H1 (cell line): ENCODE data around the gene NPSR1. TPM values are rescaled to one million over a fixed set of nuclear protein-coding genes. Genes with fewer than 3 reads are reported as not detected.

Source experiments
- CTCF ChIA-PET: fragments of 300-600 bp; sonication (Branson Sonifier 250); formaldehyde crosslinking; loops from one replicate; lab custom pipeline; 2021; ENCODE audit not compliant: partially characterized antibody; lab: Charles Lee
- POLR2A ChIA-PET: fragments of 300-600 bp; sonication (Branson Sonifier 250); formaldehyde crosslinking; loops from one replicate; lab custom pipeline; 2021; ENCODE audit warnings: inconsistent platforms; ENCODE audit not compliant: partially characterized antibody; lab: Charles Lee
- DNase-seq, 2 experiments: peaks; one replicate each; pipeline versions ENCODE4 v3.0.0 to v3.0.0-alpha.2; 2010 to 2022; ENCODE audit warnings: low spot score in 2 of 2, low read depth in 1 of 2, mixed read lengths in 1 of 2
- FAIRE-seq: peaks from 2 replicates; lab custom pipeline; 2011; peaks lifted over from hg19 to GRCh38; lab: Jason Lieb, UNC
- H2AFZ ChIP-seq: 2 replicates; pipeline ENCODE4 v1.8.1; 2012; ENCODE audit warnings: low read length, inconsistent platforms
- H2AK5ac ChIP-seq: 2 replicates; pipeline ENCODE4 v1.6.1; 2013; ENCODE audit warnings: low read depth, low read length
- H2BK120ac ChIP-seq: replicated peaks from 2 replicates; pipeline ENCODE3; 2013; ENCODE audit warnings: low read depth, low read length, inconsistent platforms
- H2BK12ac ChIP-seq: 2 replicates; pipeline ENCODE4 v1.6.1; 2013; ENCODE audit warnings: low read depth, low read length
- H2BK15ac ChIP-seq: 2 replicates; pipeline ENCODE4 v1.6.1; 2013; ENCODE audit warnings: low read length
- H2BK20ac ChIP-seq: 2 replicates; pipeline ENCODE4 v1.6.1; 2013; ENCODE audit warnings: low read length
- H2BK5ac ChIP-seq: 2 replicates; pipeline ENCODE4 v1.6.1; 2013; ENCODE audit warnings: low read depth, low read length
- H3K14ac ChIP-seq: 2 replicates; pipeline ENCODE4 v1.6.1; 2013; ENCODE audit warnings: inconsistent platforms; ENCODE audit not compliant: insufficient read length
- H3K18ac ChIP-seq: 2 replicates; pipeline ENCODE4 v1.6.1; 2013; ENCODE audit warnings: low read length; ENCODE audit errors: extremely low read depth
- H3K23ac ChIP-seq: 2 replicates; pipeline ENCODE4 v1.6.1; 2013; ENCODE audit warnings: inconsistent platforms; ENCODE audit not compliant: insufficient read length
- H3K23me2 ChIP-seq: 2 replicates; pipeline ENCODE4 v1.6.1; 2013; ENCODE audit warnings: low read depth, low read length
- H3K27ac ChIP-seq: 2 replicates; pipeline ENCODE4 v1.6.1; 2011; ENCODE audit warnings: low read depth, low read length, inconsistent platforms
- H3K27me3 ChIP-seq, 4 experiments: replicated peaks in 1 of 4; 1 replicate in 1 of 4; 2 replicates in 3 of 4; pipeline versions ENCODE4 v1.6.1 to v1.8.1; 2011 to 2013; ENCODE audit warnings: low read length in 3 of 4, mild to moderate bottlenecking in 3 of 4, inconsistent platforms in 2 of 4, mixed read lengths in 2 of 4, moderate library complexity in 1 of 4; ENCODE audit not compliant: control insufficient read depth in 3 of 4, insufficient read depth in 3 of 4; ENCODE audit errors: extremely low read depth in 1 of 4
- H3K36me3 ChIP-seq, 4 experiments: 2 replicates each; pipeline versions ENCODE4 v1.6.1 to v1.8.1; 2011 to 2013; ENCODE audit warnings: mild to moderate bottlenecking in 4 of 4, low read length in 3 of 4, moderate library complexity in 2 of 4, control low read depth in 1 of 4, inconsistent platforms in 1 of 4; ENCODE audit not compliant: insufficient read depth in 4 of 4, control insufficient read depth in 2 of 4
- H3K4ac ChIP-seq: replicated peaks from 2 replicates; pipeline ENCODE3; 2013; ENCODE audit warnings: low read length, low read depth, mixed read lengths, inconsistent platforms; ENCODE audit not compliant: insufficient read length
- H3K4me1 ChIP-seq, 4 experiments: replicated peaks in 1 of 4; 1 replicate in 1 of 4; 2 replicates in 3 of 4; pipeline versions ENCODE4 v1.6.1 to v1.8.1; 2011 to 2013; ENCODE audit warnings: low read length in 3 of 4, inconsistent platforms in 2 of 4, mixed read lengths in 1 of 4; ENCODE audit not compliant: insufficient read depth in 4 of 4, control insufficient read depth in 3 of 4
- H3K4me2 ChIP-seq, 2 experiments: 2 replicates each; pipeline versions ENCODE4 v1.6.1 to v1.8.1; 2011 to 2013; ENCODE audit warnings: low read depth in 2 of 2, low read length in 2 of 2, control low read depth in 1 of 2, inconsistent platforms in 1 of 2, mild to moderate bottlenecking in 1 of 2; ENCODE audit not compliant: insufficient read depth in 1 of 2
- H3K4me3 ChIP-seq, 4 experiments: fragments of 200-600, 300-600 bp in 1 of 4; sonication (generic), shearing (Covaris generic), sonication (Bioruptor Twin) in 1 of 4; 2 replicates each; pipeline versions ENCODE4 v1.5.1 to v1.8.1; 2011 to 2016; ENCODE audit warnings: low read length in 4 of 4, low read depth in 3 of 4, control low read depth in 2 of 4, inconsistent platforms in 2 of 4, mild to moderate bottlenecking in 2 of 4, mixed read lengths in 1 of 4, moderate library complexity in 1 of 4; ENCODE audit not compliant: insufficient read depth in 2 of 4; ENCODE audit errors: extremely low read depth in 1 of 4
- H3K56ac ChIP-seq: replicated peaks from 2 replicates; pipeline ENCODE3; 2013; ENCODE audit warnings: low read depth, mild to moderate bottlenecking, mixed read lengths, low read length, inconsistent platforms; ENCODE audit not compliant: insufficient read length
- H3K79me1 ChIP-seq: 2 replicates; pipeline ENCODE4 v1.6.1; 2013; ENCODE audit warnings: low read depth, low read length, control low read depth
- H3K79me2 ChIP-seq, 2 experiments: 2 replicates each; pipeline versions ENCODE4 v1.6.1 to v1.8.1; 2012 to 2013; ENCODE audit warnings: low read length in 2 of 2, mild to moderate bottlenecking in 2 of 2, inconsistent platforms in 1 of 2; ENCODE audit not compliant: insufficient read depth in 2 of 2, control insufficient read depth in 1 of 2
- H3K9ac ChIP-seq, 4 experiments: replicated peaks in 1 of 4; 1 replicate in 1 of 4; 2 replicates in 3 of 4; pipeline versions ENCODE4 v1.6.1 to v1.8.1; 2011 to 2013; ENCODE audit warnings: low read depth in 3 of 4, low read length in 3 of 4, control low read depth in 2 of 4, mild to moderate bottlenecking in 2 of 4, moderate library complexity in 2 of 4, inconsistent platforms in 1 of 4; ENCODE audit errors: extremely low read depth in 1 of 4
- H3K9me3 ChIP-seq, 2 experiments: 2 replicates each; pipeline versions ENCODE4 v1.6.1 to v1.8.1; 2012 to 2013; ENCODE audit warnings: mild to moderate bottlenecking in 2 of 2, moderate library complexity in 2 of 2, control low read depth in 1 of 2, inconsistent platforms in 1 of 2, low read depth in 1 of 2, low read length in 1 of 2, mixed read lengths in 1 of 2; ENCODE audit not compliant: insufficient read depth in 2 of 2
- H4K20me1 ChIP-seq, 2 experiments: replicated peaks in 1 of 2; 2 replicates each; pipeline versions ENCODE3 to v1.8.1; 2011 to 2013; ENCODE audit warnings: inconsistent platforms in 2 of 2, low read length in 2 of 2, mild to moderate bottlenecking in 1 of 2; ENCODE audit not compliant: insufficient read depth in 2 of 2, control insufficient read depth in 1 of 2
- H4K5ac ChIP-seq: 2 replicates; pipeline ENCODE4 v1.6.1; 2013; ENCODE audit warnings: low read length, low read depth, mixed read lengths, inconsistent platforms; ENCODE audit not compliant: insufficient read length
- H4K8ac ChIP-seq: 2 replicates; pipeline ENCODE4 v1.8.0; 2013; ENCODE audit warnings: mild to moderate bottlenecking, moderate library complexity, low read length, inconsistent platforms; ENCODE audit not compliant: insufficient read depth; ENCODE audit errors: extremely low read depth
- H4K91ac ChIP-seq: replicated peaks from 2 replicates; pipeline ENCODE3; 2013; ENCODE audit warnings: low read length, mixed read lengths, inconsistent platforms; ENCODE audit not compliant: insufficient read length
- EP300 ChIP-seq, 2 experiments: IDR thresholded peaks; 1 replicate in 1 of 2; 2 replicates in 1 of 2; pipeline ENCODE4 v1.6.1; 2011 to 2012; ENCODE audit warnings: low read depth in 2 of 2, low read length in 2 of 2, mild to moderate bottlenecking in 2 of 2, borderline replicate concordance in 1 of 2, inconsistent platforms in 1 of 2, moderate library complexity in 1 of 2
- KDM1A ChIP-seq: fragments of 200-600, 300-600 bp; sonication (generic); IDR thresholded peaks from 2 replicates; pipeline ENCODE4 v1.7.1; 2016; ENCODE audit warnings: mild to moderate bottlenecking, low read length, borderline replicate concordance
- POLR2A ChIP-seq, 2 experiments: IDR thresholded peaks; 1 replicate in 1 of 2; 2 replicates in 1 of 2; pipeline ENCODE4 v1.6.1; 2011; ENCODE audit warnings: low read depth in 2 of 2, low read length in 2 of 2, mild to moderate bottlenecking in 2 of 2; ENCODE audit errors: control extremely low read depth in 1 of 2
- SUZ12 ChIP-seq: fragments of 200-600 bp; sonication (generic); IDR thresholded peaks from 2 replicates; pipeline ENCODE4 v1.6.1; 2012; ENCODE audit warnings: mild to moderate bottlenecking, inconsistent platforms, low read length, moderate library complexity, mixed read lengths
- TAF1 ChIP-seq: IDR thresholded peaks from 2 replicates; pipeline ENCODE4 v1.6.1; 2011; ENCODE audit warnings: mild to moderate bottlenecking, low read depth, low read length
- YY1 ChIP-seq: IDR thresholded peaks from 2 replicates; pipeline ENCODE4 v1.6.1; 2011; ENCODE audit warnings: low read depth, mild to moderate bottlenecking, low read length
- WGBS, 2 experiments: shearing (Covaris generic) in 1 of 2; methylation state at CpG; one replicate each; pipeline versions ENCODE4 v1.1.6 to v1.1.7; 2013 to 2015; ENCODE audit warnings: low lambda C conversion rate in 2 of 2, mixed read lengths in 2 of 2, inconsistent platforms in 1 of 2, low coverage in 1 of 2, missing lambda C conversion rate in 1 of 2; ENCODE audit not compliant: insufficient replicate concordance in 2 of 2, insufficient coverage in 1 of 2, insufficient read length in 1 of 2; ENCODE audit errors: extremely low coverage in 1 of 2, missing lambda C conversion rate in 1 of 2; 5-methylcytosine and 5-hydroxymethylcytosine counted together
- polyA plus RNA-seq, 7 experiments: library from polyadenylated mRNA; depleted of rRNA in 3 of 7; stranded (reverse) in 5 of 7; unstranded in 2 of 7; fragments of >200 nt in 5 of 7; fragments of 200-250 nt in 2 of 7; gene quantifications; 1 replicate in 5 of 7; 2 replicates in 1 of 7; 4 replicates in 1 of 7; pipeline versions ENCODE4 v1.2.1 to v1.2.3, GENCODE V29; 2011 to 2013; ENCODE audit warnings: missing spikeins in 2 of 7, mixed read lengths in 2 of 7
- total RNA-seq: library from RNA; stranded (reverse); fragmentation: NEBNext Ultra II Directional; extraction: Animal tissue kit (Norgen Biotek cat#: 25700); gene quantifications from 2 replicates; pipeline ENCODE4 v1.2.1, GENCODE V29; 2021
- TF ChIP-seq, protein P1 (sequence below): IDR thresholded peaks from 2 replicates; pipeline ENCODE4 v1.6.1; 2011; ENCODE audit warnings: low read length, improper control_type of control experiment
- TF ChIP-seq, protein P2 (sequence below): IDR thresholded peaks from 2 replicates; pipeline ENCODE4 v1.6.1; 2012; ENCODE audit warnings: low read length, inconsistent platforms

Gene NPSR1
- total and polyA plus RNA-seq, 2 of the 8 experiments (the other 6 are each of a cell fraction or from before 2014, with no cell fraction given): not detected

DNA sequence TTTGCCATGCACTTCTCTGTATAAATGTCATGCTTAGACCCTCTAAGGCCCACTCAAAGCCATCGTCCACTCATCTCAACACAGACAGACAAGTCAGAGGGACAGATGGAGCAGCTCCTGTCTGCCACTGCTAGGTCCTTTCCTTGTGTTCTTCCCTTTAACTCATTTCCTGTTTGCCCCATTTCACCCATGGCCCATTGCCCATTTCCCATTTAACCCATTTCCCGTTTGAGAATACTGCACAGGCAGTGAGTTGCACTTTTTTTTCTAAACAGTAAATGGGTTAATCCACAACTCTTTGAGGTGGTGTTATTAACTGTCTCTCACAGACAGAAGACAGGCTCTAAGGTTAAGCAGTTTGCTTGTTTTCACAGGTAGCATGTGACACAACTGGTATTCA, 179.3 kb downstream of the NPSR1 start:
- ChIA-PET CTCF (interaction anchor here (0.6 to 6.3 kb wide), 2 partner anchors 14 to 389 kb away, joined by 3 to 52 read pairs; no protein-coding TSS in a partner anchor), POLR2A (no interaction called here)
- Histone ChIP-seq H3K23me2 (no peaks in the 10 kb centered on the region), H4K91ac (no peak overlapping the region), H2BK120ac (no peak overlapping the region), H2BK15ac (no peak overlapping the region), H2BK12ac (no peak overlapping the region), H3K4me2 (no peak overlapping the region), H3K9me3 (no peaks in the 10 kb centered on the region), H4K20me1 (no peaks in the 10 kb centered on the region), H3K4me1 (peaks cover 0 to 2% (median 0%) of the 10 kb centered on the region in 4 experiments; a peak in 1 of 7 replicates), H3K27me3 (no peaks in the 10 kb centered on the region), H3K36me3 (no peaks in the 10 kb centered on the region), H3K79me1 (no peaks in the 10 kb centered on the region), H2BK20ac (no peak overlapping the region), H3K27ac (no peak overlapping the region), H3K9ac (no peak overlapping the region), H3K18ac (no peak overlapping the region), H2AFZ (no peak overlapping the region), H3K14ac (no peak overlapping the region), H4K8ac (no peak overlapping the region), H2AK5ac (no peak overlapping the region), H2BK5ac (no peak overlapping the region), H3K23ac (no peak overlapping the region), H3K79me2 (no peaks in the 10 kb centered on the region), H4K5ac (no peak overlapping the region), H3K56ac (no peak overlapping the region), H3K4me3 (no peak overlapping the region), H3K4ac (no peak overlapping the region)
- FAIRE-seq (no peak), DNase-seq (no peak)
- WGBS, 2 experiments: 79% methylated on average over 2 of the region's 2 CpGs; no CpG with 5 or more reads in 1 of the 2 experiments
- TF ChIP-seq, protein P1, sequence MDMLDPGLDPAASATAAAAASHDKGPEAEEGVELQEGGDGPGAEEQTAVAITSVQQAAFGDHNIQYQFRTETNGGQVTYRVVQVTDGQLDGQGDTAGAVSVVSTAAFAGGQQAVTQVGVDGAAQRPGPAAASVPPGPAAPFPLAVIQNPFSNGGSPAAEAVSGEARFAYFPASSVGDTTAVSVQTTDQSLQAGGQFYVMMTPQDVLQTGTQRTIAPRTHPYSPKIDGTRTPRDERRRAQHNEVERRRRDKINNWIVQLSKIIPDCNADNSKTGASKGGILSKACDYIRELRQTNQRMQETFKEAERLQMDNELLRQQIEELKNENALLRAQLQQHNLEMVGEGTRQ: no peak
- no peak for TF ChIP-seq EP300 (IDR thresholded peaks at IDR 0.05; ENCODE audit: borderline replicate concordance in 1 of 2, low read depth in 2 of 2, low read length in 2 of 2)
- no peak for TF ChIP-seq YY1
- TF ChIP-seq, protein P2, sequence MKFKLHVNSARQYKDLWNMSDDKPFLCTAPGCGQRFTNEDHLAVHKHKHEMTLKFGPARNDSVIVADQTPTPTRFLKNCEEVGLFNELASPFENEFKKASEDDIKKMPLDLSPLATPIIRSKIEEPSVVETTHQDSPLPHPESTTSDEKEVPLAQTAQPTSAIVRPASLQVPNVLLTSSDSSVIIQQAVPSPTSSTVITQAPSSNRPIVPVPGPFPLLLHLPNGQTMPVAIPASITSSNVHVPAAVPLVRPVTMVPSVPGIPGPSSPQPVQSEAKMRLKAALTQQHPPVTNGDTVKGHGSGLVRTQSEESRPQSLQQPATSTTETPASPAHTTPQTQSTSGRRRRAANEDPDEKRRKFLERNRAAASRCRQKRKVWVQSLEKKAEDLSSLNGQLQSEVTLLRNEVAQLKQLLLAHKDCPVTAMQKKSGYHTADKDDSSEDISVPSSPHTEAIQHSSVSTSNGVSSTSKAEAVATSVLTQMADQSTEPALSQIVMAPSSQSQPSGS: no peak
- no peak for TF ChIP-seq TAF1
- no peak for TF ChIP-seq KDM1A
- TF ChIP-seq POLR2A (IDR thresholded peaks at IDR 0.05; ENCODE audit: control extremely low read depth in 1 of 2, low read depth in 2 of 2, low read length in 2 of 2): no peak
- TF ChIP-seq SUZ12: no peak
